ENCODE results near the gene OPCML. TPM values are rescaled to one million over a fixed set of nuclear protein-coding genes. Genes with fewer than 3 reads are reported as not detected.

The OPCML gene
- total and polyA plus RNA-seq, 2 experiments from 2014 or later = 1.2 to 4.4 TPM

GRCh38 chr11:132866783-132867545 lies 665.3 kb downstream of the OPCML start:
- Histone ChIP-seq H3K4me2 (no peak overlapping the region), H3K36me3 (ENCODE audit: insufficient read depth) (no peaks in the 10 kb centered on the region), H3K27ac (ENCODE audit: low read depth) (no peak overlapping the region), H3K9me2 (ENCODE audit: insufficient read depth) (no peaks in the 10 kb centered on the region), H4K20me1 (replicated peaks; ENCODE audit: insufficient read depth) (no peaks in the 10 kb centered on the region), H2AFZ (no peak overlapping the region), H3K4me3 (no peak overlapping the region), H3F3A (replicated peaks; ENCODE audit: low read depth) (0 out of 2 replicates have a peak, but pooled peaks cover 3% of the 10 kb centered on the region), H3K79me2 (replicated peaks; ENCODE audit: insufficient read depth) (no peaks in the 10 kb centered on the region), H3K4me1 (ENCODE audit: insufficient read depth) (peaks cover 6% of the 10 kb centered on the region; the same call in 1 of the 2 replicates), H3K27me3 (ENCODE audit: insufficient read depth) (no peaks in the 10 kb centered on the region)
- Mint-ChIP-seq H3K27ac (no peak overlapping the region), H3K36me3 (ENCODE audit: low read depth) (no peaks in the 10 kb centered on the region), H3K4me3 (no peak overlapping the region), H3K4me1 (peaks cover 6% of the 10 kb centered on the region), H3K27me3 (ENCODE audit: insufficient read depth, low read depth, poor library complexity) (peaks cover 2% of the 10 kb centered on the region), H3K9me3 (no peaks in the 10 kb centered on the region)
- no peak for DNase-seq (ENCODE audit: low spot score)
- TF ChIP-seq NANOG (IDR thresholded peaks at IDR 0.05; ENCODE audit: borderline replicate concordance) (no peak), STAT1 (IDR thresholded peaks at IDR 0.05; ENCODE audit: unreplicated experiment) (no peak), CTCF (conservative IDR thresholded peaks at IDR 0.05; ENCODE audit: low read depth in 2 of 2) (no peak), ZNF114 (CRISPR knock-in tag; IDR thresholded peaks at IDR 0.05) (no peak), ZNF462 (CRISPR knock-in tag; IDR thresholded peaks at IDR 0.05) (no peak), EZH2 (IDR thresholded peaks at IDR 0.05; ENCODE audit: low read depth, unreplicated experiment) (no peak), EZH2phosphoT487 (IDR thresholded peaks at IDR 0.05; ENCODE audit: unreplicated experiment) (no peak), JUNB (IDR thresholded peaks at IDR 0.05; ENCODE audit: unreplicated experiment) (no peak), REST (IDR thresholded peaks at IDR 0.05; ENCODE audit: unreplicated experiment) (no peak), ZNF331 (CRISPR knock-in tag; IDR thresholded peaks at IDR 0.05; ENCODE audit: low read depth) (no peak), POLR2AphosphoS5 (IDR thresholded peaks at IDR 0.05; ENCODE audit: low read depth) (no peak), CREB1 (CRISPR knock-in tag; IDR thresholded peaks at IDR 0.05; ENCODE audit: low read depth) (no peak), ETS1 (IDR thresholded peaks at IDR 0.05) (no peak)
- ATAC-seq = no peak

Measured in GM23338 (cell line).